ENCODE data around the gene GRM4. TPM values are rescaled to one million over a fixed set of nuclear protein-coding genes. Genes with fewer than 3 reads are reported as not detected.

The GRM4 gene
- total RNA-seq, 2 experiments from 2014 or later, result 0.05 TPM; not detected in 1

GRCh38 chr6:33983721-33984465 lies 162.0 kb downstream of the GRM4 start:
- DNase-seq, result peak; percentile 7
- Mint-ChIP-seq H3K4me1 (ENCODE audit: low read depth) (no peaks in the 10 kb centered on the region), H3K36me3 (no peaks in the 10 kb centered on the region), H3K27ac (no peak overlapping the region), H3K4me3 (no peak overlapping the region), H3K27me3 (no peaks in the 10 kb centered on the region), H3K9me3 (no peaks in the 10 kb centered on the region)
- POLR2A ChIA-PET, result no interaction called here
- CTCF ChIA-PET, result interaction anchor here (1.3 kb wide), 1 partner anchor 15 kb away, joined by 3 read pairs; no protein-coding TSS in a partner anchor
- intact Hi-C loops (cut with micrococcal nuclease), result no loop called here

- no peaks in the 10 kb centered on the region for H3K9me3 Mint-ChIP-seq
- H3K4me1 Mint-ChIP-seq (ENCODE audit: low read depth), result no peaks in the 10 kb centered on the region
- DNase-seq, result peak; percentile 8
- intact Hi-C loops (cut with micrococcal nuclease), result no loop called here
- no peak overlapping the region for H3K4me3 Mint-ChIP-seq
- no peaks in the 10 kb centered on the region for H3K36me3 Mint-ChIP-seq
- no peak overlapping the region for H3K27ac Mint-ChIP-seq
- ChIA-PET POLR2A (no interaction called here), CTCF (interaction anchor here (1.3 kb wide), 1 partner anchor 16 kb away, joined by 3 read pairs; no protein-coding TSS in a partner anchor)
- H3K27me3 Mint-ChIP-seq, result no peaks in the 10 kb centered on the region
Observed at GRCh38 chr6:33983109-33983716, 162.7 kb downstream of the GRM4 start.

GRCh38 chr6:33981861-33982260 lies 164.0 kb downstream of the GRM4 start:
- H3K36me3 Mint-ChIP-seq, result no peaks in the 10 kb centered on the region
- intact Hi-C loops (cut with micrococcal nuclease), result no loop called here
- H3K9me3 Mint-ChIP-seq, result no peaks in the 10 kb centered on the region
- no peaks in the 10 kb centered on the region for H3K4me1 Mint-ChIP-seq (ENCODE audit: low read depth)
- DNase-seq, result peak; percentile 1
- peaks cover 8% of the 10 kb centered on the region for H3K27me3 Mint-ChIP-seq
- no peak overlapping the region for H3K27ac Mint-ChIP-seq
- no peak overlapping the region for H3K4me3 Mint-ChIP-seq
- POLR2A ChIA-PET, result no interaction called here
- CTCF ChIA-PET, result interaction anchor here (1.4 kb wide), 1 partner anchor 211 kb away, joined by 3 read pairs; no protein-coding TSS in a partner anchor

GRCh38 chr6:33981421-33981820 lies 164.5 kb downstream of the GRM4 start:
- POLR2A ChIA-PET, result no interaction called here

GRCh38 chr6:33980176-33981175 lies 165.4 kb downstream of the GRM4 start:
- CTCF ChIA-PET, result interaction anchor here (1.4 kb wide), 1 partner anchor 209 kb away, joined by 3 read pairs; no protein-coding TSS in a partner anchor
- Mint-ChIP-seq H3K4me1 (ENCODE audit: low read depth) (no peaks in the 10 kb centered on the region), H3K27ac (no peak overlapping the region), H3K9me3 (no peaks in the 10 kb centered on the region), H3K4me3 (no peak overlapping the region), H3K27me3 (peaks cover 14% of the 10 kb centered on the region), H3K36me3 (no peaks in the 10 kb centered on the region)
- intact Hi-C loops (cut with micrococcal nuclease), result no loop called here
- POLR2A ChIA-PET, result no interaction called here
- DNase-seq, result peak; percentile 8

More at GRCh38 chr6:33981421-33981820, 164.5 kb downstream of the GRM4 start:
- Mint-ChIP-seq H3K4me1 (ENCODE audit: low read depth) (no peaks in the 10 kb centered on the region), H3K27me3 (peaks cover 12% of the 10 kb centered on the region), H3K27ac (no peak overlapping the region), H3K36me3 (no peaks in the 10 kb centered on the region), H3K9me3 (no peaks in the 10 kb centered on the region), H3K4me3 (no peak overlapping the region)
- peak; percentile 3 for DNase-seq
- CTCF ChIA-PET, result interaction anchor here (1.4 kb wide), 1 partner anchor 210 kb away, joined by 3 read pairs; no protein-coding TSS in a partner anchor
- intact Hi-C loops (cut with micrococcal nuclease), result no loop called here

GRCh38 chr6:33979750-33980149 lies 166.1 kb downstream of the GRM4 start:
- ChIA-PET POLR2A (no interaction called here), CTCF (no interaction called here)
- no peaks in the 10 kb centered on the region for H3K36me3 Mint-ChIP-seq
- no peaks in the 10 kb centered on the region for H3K9me3 Mint-ChIP-seq
- no peak overlapping the region for H3K4me3 Mint-ChIP-seq
- no peaks in the 10 kb centered on the region for H3K4me1 Mint-ChIP-seq (ENCODE audit: low read depth)
- H3K27me3 Mint-ChIP-seq, result peaks cover 15% of the 10 kb centered on the region
- DNase-seq, result no peak
- intact Hi-C loops (cut with micrococcal nuclease), result no loop called here
- no peak overlapping the region for H3K27ac Mint-ChIP-seq

- intact Hi-C loops (cut with micrococcal nuclease), result no loop called here
- Mint-ChIP-seq H3K4me3 (no peak overlapping the region), H3K27me3 (peaks cover 19% of the 10 kb centered on the region), H3K36me3 (no peaks in the 10 kb centered on the region), H3K9me3 (no peaks in the 10 kb centered on the region), H3K4me1 (ENCODE audit: low read depth) (no peaks in the 10 kb centered on the region), H3K27ac (no peak overlapping the region)
- ChIA-PET CTCF (interaction anchor here (1.1 kb wide), 1 partner anchor 49 kb away, joined by 4 read pairs; no protein-coding TSS in a partner anchor), POLR2A (no interaction called here)
- peak; percentile 1 for DNase-seq
Observed at GRCh38 chr6:33978412-33979150, 167.3 kb downstream of the GRM4 start.

- H3K36me3 Mint-ChIP-seq, result no peaks in the 10 kb centered on the region
- CTCF ChIA-PET, result no interaction called here
- peak; percentile 3 for DNase-seq
- no peak overlapping the region for H3K27ac Mint-ChIP-seq
- intact Hi-C loops (cut with micrococcal nuclease), result no loop called here
- H3K4me1 Mint-ChIP-seq (ENCODE audit: low read depth), result no peaks in the 10 kb centered on the region
- no peak overlapping the region for H3K4me3 Mint-ChIP-seq
- peaks cover 19% of the 10 kb centered on the region for H3K27me3 Mint-ChIP-seq
- POLR2A ChIA-PET, result no interaction called here
- H3K9me3 Mint-ChIP-seq, result no peaks in the 10 kb centered on the region
Observed at GRCh38 chr6:33977606-33978411, 168.1 kb downstream of the GRM4 start.

GRCh38 chr6:33976437-33977360 lies 169.2 kb downstream of the GRM4 start:
- ChIA-PET POLR2A (no interaction called here), CTCF (no interaction called here)
- Mint-ChIP-seq H3K4me1 (ENCODE audit: low read depth) (no peaks in the 10 kb centered on the region), H3K36me3 (no peaks in the 10 kb centered on the region), H3K27me3 (peaks cover 21% of the 10 kb centered on the region), H3K9me3 (no peaks in the 10 kb centered on the region), H3K27ac (no peak overlapping the region), H3K4me3 (no peak overlapping the region)
- DNase-seq, result peak; percentile 5
- intact Hi-C loops (cut with micrococcal nuclease), result no loop called here

- no peaks in the 10 kb centered on the region for H3K9me3 Mint-ChIP-seq
- ChIA-PET POLR2A (no interaction called here), CTCF (no interaction called here)
- H3K27me3 Mint-ChIP-seq, result peaks cover 21% of the 10 kb centered on the region
- DNase-seq, result peak; percentile 7
- H3K4me1 Mint-ChIP-seq (ENCODE audit: low read depth), result no peaks in the 10 kb centered on the region
- intact Hi-C loops (cut with micrococcal nuclease), result no loop called here
- H3K27ac Mint-ChIP-seq, result no peak overlapping the region
- H3K4me3 Mint-ChIP-seq, result no peak overlapping the region
- H3K36me3 Mint-ChIP-seq, result no peaks in the 10 kb centered on the region
Observed at GRCh38 chr6:33975661-33976436, 170.0 kb downstream of the GRM4 start.
